ENCODE measurements around the gene BICD2. TPM values are rescaled to one million over a fixed set of nuclear protein-coding genes. Genes with fewer than 3 reads are reported as not detected.

Gene BICD2
- total and polyA plus RNA-seq, 2 of the 8 experiments (the other 6 are each of a cell fraction or from before 2014, with no cell fraction given), result 6.6 to 22.8 TPM

DNA sequence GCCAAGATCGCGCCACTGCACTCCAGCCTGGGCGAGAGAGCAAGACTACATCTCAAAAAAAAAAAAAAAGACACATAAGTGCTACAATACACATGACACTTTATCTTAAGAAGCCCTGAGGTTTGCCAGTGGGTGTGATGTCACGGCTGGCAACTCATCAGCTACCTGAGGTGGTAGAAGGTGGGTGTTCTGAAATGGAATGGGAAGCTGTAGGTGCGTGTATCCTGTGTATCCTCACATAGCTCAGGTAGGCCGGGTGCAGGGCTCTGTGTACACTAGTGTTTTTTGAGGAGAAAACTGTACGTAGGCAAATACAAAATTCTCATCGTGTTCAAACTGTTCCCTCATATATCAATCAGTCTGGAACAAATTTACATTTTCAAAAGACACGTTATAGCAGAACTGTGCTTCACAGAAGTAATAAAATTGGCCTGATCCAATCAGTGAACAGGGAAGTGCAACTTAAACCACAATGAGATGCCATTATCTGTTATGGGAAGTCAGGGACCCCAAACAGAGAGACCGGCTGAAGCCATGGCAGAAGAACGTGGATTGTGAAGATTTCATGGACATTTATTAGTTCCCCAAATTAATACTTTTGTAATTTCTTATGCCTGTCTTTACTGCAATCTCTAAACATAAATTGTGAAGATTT, 10.4 kb downstream of the BICD2 start:
- FAIRE-seq (no peak), DNase-seq (ENCODE audit: low read depth in 1 of 2, low spot score in 2 of 2) (no peak)
- ChIA-PET CTCF (ENCODE audit: partially characterized antibody) (interaction anchor here (0.6 to 0.8 kb wide), 3 partner anchors 14 to 37 kb away, joined by 3 read pairs; no protein-coding TSS in a partner anchor), POLR2A (ENCODE audit: partially characterized antibody) (no interaction called here)
- Histone ChIP-seq H3K56ac (replicated peaks; ENCODE audit: insufficient read length, low read depth, low read length) (no peak overlapping the region), H2AK5ac (ENCODE audit: low read depth, low read length) (no peak overlapping the region), H4K20me1 (replicated peaks in 1 of 2; ENCODE audit: control insufficient read depth in 1 of 2, insufficient read depth in 2 of 2, low read length in 2 of 2) (peaks cover 3 to 13% of the 10 kb centered on the region in 2 experiments), H3K9ac (replicated peaks in 1 of 4; ENCODE audit: extremely low read depth in 1 of 4, low read depth in 3 of 4, low read length in 3 of 4) (no peak overlapping the region), H3K27ac (ENCODE audit: low read depth, low read length) (no peak overlapping the region), H3K36me3 (ENCODE audit: control insufficient read depth in 2 of 4, insufficient read depth in 4 of 4, low read length in 3 of 4) (peaks cover 0 to 2% (median 0%) of the 10 kb centered on the region in 4 experiments; a peak in 1 of 8 replicates), H3K4me1 (replicated peaks in 1 of 4; ENCODE audit: control insufficient read depth in 3 of 4, insufficient read depth in 4 of 4, low read length in 3 of 4) (peaks cover 1 to 12% (median 10%) of the 10 kb centered on the region in 4 experiments), H3K18ac (ENCODE audit: extremely low read depth, low read length) (no peak overlapping the region), H3K4me2 (ENCODE audit: insufficient read depth in 1 of 2, low read depth in 2 of 2, low read length in 2 of 2) (no peak overlapping the region), H2BK15ac (ENCODE audit: low read length) (no peak overlapping the region), H3K4ac (replicated peaks; ENCODE audit: insufficient read length, low read depth, low read length) (no peak overlapping the region), H4K5ac (ENCODE audit: insufficient read length, low read depth, low read length) (no peak overlapping the region), H3K4me3 (ENCODE audit: extremely low read depth in 1 of 4, insufficient read depth in 2 of 4, low read depth in 3 of 4, low read length in 4 of 4) (no peak overlapping the region), H3K79me1 (ENCODE audit: low read depth, low read length) (peaks cover 4% of the 10 kb centered on the region; the same call in 1 of the 2 replicates), H3K23ac (ENCODE audit: insufficient read length) (no peak overlapping the region), H2BK5ac (ENCODE audit: low read depth, low read length) (no peak overlapping the region), H2BK12ac (ENCODE audit: low read depth, low read length) (no peak overlapping the region), H3K23me2 (ENCODE audit: low read depth, low read length) (no peaks in the 10 kb centered on the region), H2BK20ac (ENCODE audit: low read length) (no peak overlapping the region), H2BK120ac (replicated peaks; ENCODE audit: low read depth, low read length) (no peak overlapping the region), H4K91ac (replicated peaks; ENCODE audit: insufficient read length, low read length) (no peak overlapping the region), H2AFZ (ENCODE audit: low read length) (no peak overlapping the region), H3K9me3 (ENCODE audit: insufficient read depth in 2 of 2, low read depth in 1 of 2, low read length in 1 of 2) (no peaks in the 10 kb centered on the region), H3K14ac (ENCODE audit: insufficient read length) (no peak overlapping the region), H3K79me2 (ENCODE audit: control insufficient read depth in 1 of 2, insufficient read depth in 2 of 2, low read length in 2 of 2) (peaks cover 6 to 73% of the 10 kb centered on the region in 2 experiments; a peak in 3 of 4 replicates), H3K27me3 (replicated peaks in 1 of 4; ENCODE audit: control insufficient read depth in 3 of 4, extremely low read depth in 1 of 4, insufficient read depth in 3 of 4, low read length in 3 of 4) (no peaks in the 10 kb centered on the region), H4K8ac (ENCODE audit: extremely low read depth, insufficient read depth, low read length) (no peak overlapping the region)
- 91% methylated on average over 11 of the region's 11 CpGs; no CpG with 5 or more reads in 1 of the 2 experiments for WGBS, 2 experiments (ENCODE audit: extremely low coverage in 1 of 2, insufficient coverage in 1 of 2, insufficient read length in 1 of 2, insufficient replicate concordance in 2 of 2, low coverage in 1 of 2, low lambda C conversion rate in 2 of 2, missing lambda C conversion rate in 1 of 2)
- no peak for TF ChIP-seq JUND (IDR thresholded peaks at IDR 0.05; ENCODE audit: low read length)

All from H1 (cell line).